ENCODE data around the gene TXNIP. TPM values are rescaled to one million over a fixed set of nuclear protein-coding genes. Genes with fewer than 3 reads are reported as not detected.

Gene TXNIP
- total RNA-seq, 1 experiment from 2014 or later: 131 TPM

DNA sequence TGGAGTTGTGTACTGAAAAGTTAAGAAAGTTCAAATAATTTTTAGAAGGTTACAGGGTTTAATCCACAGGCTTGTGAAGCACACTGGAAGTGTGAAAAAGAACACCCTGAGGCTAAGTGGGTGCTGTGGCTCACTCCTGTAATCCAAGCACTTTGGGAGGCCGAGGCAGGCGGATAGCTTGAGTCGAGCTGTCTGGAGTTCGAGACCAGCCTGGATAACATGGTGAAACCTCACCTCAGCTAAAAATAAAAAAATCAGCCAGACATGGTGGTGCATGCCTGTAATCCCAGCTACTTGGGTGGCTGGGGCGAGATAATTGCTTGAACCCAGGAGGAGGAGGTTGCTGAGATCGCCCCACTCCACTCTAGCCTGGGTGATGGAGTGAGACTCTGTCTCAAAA is 9.8 kb downstream of the TXNIP start:
- TF ChIP-seq EZH2 (IDR thresholded peaks at IDR 0.05; ENCODE audit: low read depth): no peak
- TF ChIP-seq, protein P1, sequence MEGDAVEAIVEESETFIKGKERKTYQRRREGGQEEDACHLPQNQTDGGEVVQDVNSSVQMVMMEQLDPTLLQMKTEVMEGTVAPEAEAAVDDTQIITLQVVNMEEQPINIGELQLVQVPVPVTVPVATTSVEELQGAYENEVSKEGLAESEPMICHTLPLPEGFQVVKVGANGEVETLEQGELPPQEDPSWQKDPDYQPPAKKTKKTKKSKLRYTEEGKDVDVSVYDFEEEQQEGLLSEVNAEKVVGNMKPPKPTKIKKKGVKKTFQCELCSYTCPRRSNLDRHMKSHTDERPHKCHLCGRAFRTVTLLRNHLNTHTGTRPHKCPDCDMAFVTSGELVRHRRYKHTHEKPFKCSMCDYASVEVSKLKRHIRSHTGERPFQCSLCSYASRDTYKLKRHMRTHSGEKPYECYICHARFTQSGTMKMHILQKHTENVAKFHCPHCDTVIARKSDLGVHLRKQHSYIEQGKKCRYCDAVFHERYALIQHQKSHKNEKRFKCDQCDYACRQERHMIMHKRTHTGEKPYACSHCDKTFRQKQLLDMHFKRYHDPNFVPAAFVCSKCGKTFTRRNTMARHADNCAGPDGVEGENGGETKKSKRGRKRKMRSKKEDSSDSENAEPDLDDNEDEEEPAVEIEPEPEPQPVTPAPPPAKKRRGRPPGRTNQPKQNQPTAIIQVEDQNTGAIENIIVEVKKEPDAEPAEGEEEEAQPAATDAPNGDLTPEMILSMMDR (conservative IDR thresholded peaks at IDR 0.05): no peak
- Histone ChIP-seq H3K4me1 (replicated peaks; ENCODE audit: insufficient read depth) (peaks cover 49% of the 10 kb centered on the region), H3F3A (ENCODE audit: insufficient read depth, low read depth) (peaks cover 39% of the 10 kb centered on the region), H3K27me3 (ENCODE audit: insufficient read depth, low read depth) (no peaks in the 10 kb centered on the region), H3K79me2 (ENCODE audit: low read depth) (no peaks in the 10 kb centered on the region), H3K9me3 (ENCODE audit: insufficient read depth, low read depth) (no peaks in the 10 kb centered on the region), H4K20me1 (ENCODE audit: insufficient read depth) (no peaks in the 10 kb centered on the region), H3K4me2 (peak overlapping the region; percentile 53), H3K36me3 (ENCODE audit: low read depth) (no peaks in the 10 kb centered on the region), H3K9me2 (ENCODE audit: insufficient read depth) (no peaks in the 10 kb centered on the region), H2AFZ (no peak overlapping the region), H3K27ac (peak overlapping the region; percentile 36), H3K4me3 (no peak overlapping the region)
- DNase-seq: no peak
- intact Hi-C loops (cut with micrococcal nuclease; ENCODE audit: unreplicated experiment): no loop called here
- BruUV-seq (replicated peaks): no TSS peak
- ChIA-PET POLR2A (ENCODE audit: unreplicated experiment) (no interaction called here), CTCF (interaction anchor here (0.7 kb wide), 1 partner anchor 124 kb away, joined by 4 read pairs; no protein-coding TSS in a partner anchor)

- Histone ChIP-seq H3K27me3 (ENCODE audit: insufficient read depth, low read depth) (no peaks in the 10 kb centered on the region), H4K20me1 (ENCODE audit: insufficient read depth) (no peaks in the 10 kb centered on the region), H3K4me2 (peak overlapping the region; percentile 53), H3K4me3 (no peak overlapping the region), H2AFZ (no peak overlapping the region), H3K36me3 (ENCODE audit: low read depth) (no peaks in the 10 kb centered on the region), H3K79me2 (ENCODE audit: low read depth) (no peaks in the 10 kb centered on the region), H3K9me3 (ENCODE audit: insufficient read depth, low read depth) (no peaks in the 10 kb centered on the region), H3K4me1 (replicated peaks; ENCODE audit: insufficient read depth) (peaks cover 46% of the 10 kb centered on the region), H3K27ac (peak overlapping the region; percentile 40), H3F3A (ENCODE audit: insufficient read depth, low read depth) (peaks cover 31% of the 10 kb centered on the region), H3K9me2 (ENCODE audit: insufficient read depth) (no peaks in the 10 kb centered on the region)
- intact Hi-C loops (cut with micrococcal nuclease; ENCODE audit: unreplicated experiment): loop anchor here (1.0 kb wide), 1 partner anchor 11 kb away; the partner anchor contains the start of gene TXNIP
- ChIA-PET POLR2A (ENCODE audit: unreplicated experiment) (interaction anchor here (0.7 kb wide), 2 partner anchors 8 to 244 kb away, joined by 3 to 6 read pairs; no protein-coding TSS in a partner anchor), CTCF (no interaction called here)
- peak; percentile 33 to 78 for DNase-seq
- TF ChIP-seq, protein P1 (conservative IDR thresholded peaks at IDR 0.05): no peak
- TF ChIP-seq EZH2 (IDR thresholded peaks at IDR 0.05; ENCODE audit: low read depth): no peak
- BruUV-seq (replicated peaks): TSS peak; percentile 36
These were observed 10.6 kb downstream of the TXNIP start for GRCh38 chr1:145985502-145986439.

DNA sequence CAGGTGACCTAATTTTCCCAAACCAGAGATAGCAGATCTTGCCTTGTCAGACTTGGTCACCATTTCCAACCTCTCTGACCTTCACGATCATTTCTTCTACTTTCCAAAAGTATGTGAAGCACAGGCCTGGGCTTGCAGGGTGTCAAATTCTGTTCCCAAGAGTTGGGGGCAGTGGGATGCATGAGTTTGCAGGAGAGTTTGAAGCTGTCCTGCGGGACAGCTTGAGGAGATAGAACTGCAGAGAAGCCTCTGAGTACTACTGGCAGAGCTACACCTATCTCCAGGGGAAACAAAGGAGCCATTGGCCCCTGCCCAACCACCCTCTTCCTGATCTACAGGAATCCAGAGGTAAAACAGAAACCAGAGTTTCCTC is 11.3 kb downstream of the TXNIP start:
- no peaks in the 10 kb centered on the region for H3K27me3 ChIP-seq (ENCODE audit: insufficient read depth, low read depth)
- no peak for DNase-seq
- H3K27ac ChIP-seq: peak overlapping the region; percentile 40
- H4K20me1 ChIP-seq (ENCODE audit: insufficient read depth): no peaks in the 10 kb centered on the region
- no peak overlapping the region for H2AFZ ChIP-seq
- H3K36me3 ChIP-seq (ENCODE audit: low read depth): no peaks in the 10 kb centered on the region
- TSS peak; percentile 63 for BruUV-seq (replicated peaks)
- peak overlapping the region; percentile 43 for H3K4me2 ChIP-seq
- H3K9me3 ChIP-seq (ENCODE audit: insufficient read depth, low read depth): no peaks in the 10 kb centered on the region
- TF ChIP-seq, protein P1 (conservative IDR thresholded peaks at IDR 0.05): no peak
- no peak for TF ChIP-seq EZH2 (IDR thresholded peaks at IDR 0.05; ENCODE audit: low read depth)
- intact Hi-C loops (cut with micrococcal nuclease; ENCODE audit: unreplicated experiment): loop anchor here (1.0 kb wide), 1 partner anchor 11 kb away; the partner anchor contains the start of gene TXNIP
- POLR2A ChIA-PET (ENCODE audit: unreplicated experiment): no interaction called here
- no peak overlapping the region for H3K4me3 ChIP-seq
- CTCF ChIA-PET: no interaction called here
- no peaks in the 10 kb centered on the region for H3K79me2 ChIP-seq (ENCODE audit: low read depth)
- no peaks in the 10 kb centered on the region for H3K9me2 ChIP-seq (ENCODE audit: insufficient read depth)
- peaks cover 29% of the 10 kb centered on the region for H3F3A ChIP-seq (ENCODE audit: insufficient read depth, low read depth)
- peaks cover 46% of the 10 kb centered on the region for H3K4me1 ChIP-seq (replicated peaks; ENCODE audit: insufficient read depth)
